SH-SY5Y (cell line): ENCODE data around the gene ZNF512.

Experiments
- GATA2 ChIP-seq: IDR thresholded peaks from 2 replicates; pipeline ENCODE4 v1.6.1; 2011; ENCODE audit warnings: mild to moderate bottlenecking, low read depth, low read length
- GATA3 ChIP-seq: IDR thresholded peaks from 2 replicates; pipeline ENCODE4 v1.6.1; 2011; ENCODE audit warnings: low read depth, mild to moderate bottlenecking, low read length, moderate library complexity

The ZNF512 gene

GRCh38 chr2:27582695-27583389, at the start of gene ZNF512:
Gene ZNF512 (plus strand): TSS chr2:27583042. CDS start chr2:27583113, 71 bp downstream.
- TF ChIP-seq GATA2 (peak; percentile 52), GATA3 (no peak)

GRCh38 chr2:27537287-27537686, 45.6 kb upstream of the ZNF512 start:
- TF ChIP-seq GATA3 (no peak), GATA2 (no peak)

- TF ChIP-seq GATA2 = no peak
- TF ChIP-seq GATA3 = no peak
Measured at GRCh38 chr2:27544143-27544821, 38.6 kb upstream of the ZNF512 start.

GRCh38 chr2:27545348-27546141, 37.3 kb upstream of the ZNF512 start:
- TF ChIP-seq GATA2 (no peak), GATA3 (no peak)

GRCh38 chr2:27549303-27549702, 33.5 kb upstream of the ZNF512 start:
- TF ChIP-seq GATA2 (no peak), GATA3 (no peak)

- TF ChIP-seq GATA2 (no peak), GATA3 (no peak)
Measured at GRCh38 chr2:27551514-27551913, 31.3 kb upstream of the ZNF512 start.

GRCh38 chr2:27552941-27553340, 29.9 kb upstream of the ZNF512 start:
- no peak for TF ChIP-seq GATA3
- TF ChIP-seq GATA2 = no peak

- no peak for TF ChIP-seq GATA2
- no peak for TF ChIP-seq GATA3
Measured at GRCh38 chr2:27559228-27559627, 23.6 kb upstream of the ZNF512 start.

GRCh38 chr2:27561060-27561459, 21.8 kb upstream of the ZNF512 start:
- TF ChIP-seq GATA3 (no peak), GATA2 (no peak)

GRCh38 chr2:27566628-27567027, 16.2 kb upstream of the ZNF512 start:
- TF ChIP-seq GATA2 (no peak), GATA3 (no peak)

- TF ChIP-seq GATA2 (no peak), GATA3 (no peak)
Measured at GRCh38 chr2:27569398-27569797, 13.4 kb upstream of the ZNF512 start.

- TF ChIP-seq GATA3 = no peak
- TF ChIP-seq GATA2 = no peak
Measured at GRCh38 chr2:27571197-27571596, 11.6 kb upstream of the ZNF512 start.

- TF ChIP-seq GATA3 = no peak
- TF ChIP-seq GATA2 = no peak
Measured at GRCh38 chr2:27571681-27572080, 11.2 kb upstream of the ZNF512 start.

- TF ChIP-seq GATA2 = no peak
Measured at GRCh38 chr2:27572439-27572838, 10.4 kb upstream of the ZNF512 start.
